ENCODE results near the gene GAL3ST2.

GRCh38 chr2:241808051-241808720 is 31.6 kb downstream of the GAL3ST2 start:
- TF ChIP-seq EZH2 (IDR thresholded peaks at IDR 0.05; ENCODE audit: insufficient read depth, poor library complexity, severe bottlenecking) (no peak), EZH2phosphoT487 (IDR thresholded peaks at IDR 0.05; ENCODE audit: insufficient read depth, low read depth) (no peak)

Data from GM23248 (cell line).